NK-92 (cell line): ENCODE results near the gene IL1RAPL2.

Experiments used
- DNase-seq: peaks from one replicate; lab custom pipeline; 2025; ENCODE audit not compliant: unreplicated experiment; lab: John Stamatoyannopoulos, UW

IL1RAPL2 gene

GRCh38 chrX:105349476-105349875, 783.5 kb downstream of the IL1RAPL2 start:
- DNase-seq: no peak

DNA sequence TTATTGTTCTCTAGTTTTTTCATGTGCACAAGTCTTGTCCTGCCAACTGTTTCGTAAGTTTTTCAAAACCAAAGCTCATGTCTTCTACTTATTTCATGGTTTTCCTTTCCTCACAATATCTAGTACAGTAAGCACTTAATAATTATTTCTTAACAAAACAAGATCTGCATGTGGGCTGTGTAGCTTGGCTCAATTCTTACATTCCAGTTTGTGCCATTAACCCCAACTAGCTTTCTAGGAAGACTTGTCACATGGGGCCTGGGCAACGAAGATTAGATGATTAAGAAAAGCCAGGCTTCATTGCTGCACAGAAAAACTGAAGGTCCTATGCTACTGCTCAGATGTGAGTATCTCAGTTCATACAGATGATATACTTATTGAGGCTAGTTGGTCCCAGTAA, 809.8 kb downstream of the IL1RAPL2 start:
- DNase-seq: no peak

- DNase-seq: no peak
These were observed 858.7 kb downstream of the IL1RAPL2 start for GRCh38 chrX:105424729-105425128.

GRCh38 chrX:105451401-105451800, 885.4 kb downstream of the IL1RAPL2 start:
- no peak for DNase-seq

- no peak for DNase-seq
These were observed 892.8 kb downstream of the IL1RAPL2 start for GRCh38 chrX:105458846-105459245.

GRCh38 chrX:105460376-105460775, 894.4 kb downstream of the IL1RAPL2 start:
- no peak for DNase-seq

- no peak for DNase-seq
These were observed 895.0 kb downstream of the IL1RAPL2 start for GRCh38 chrX:105461016-105461415.

- no peak for DNase-seq
These were observed 896.2 kb downstream of the IL1RAPL2 start for GRCh38 chrX:105462186-105462585.

DNA sequence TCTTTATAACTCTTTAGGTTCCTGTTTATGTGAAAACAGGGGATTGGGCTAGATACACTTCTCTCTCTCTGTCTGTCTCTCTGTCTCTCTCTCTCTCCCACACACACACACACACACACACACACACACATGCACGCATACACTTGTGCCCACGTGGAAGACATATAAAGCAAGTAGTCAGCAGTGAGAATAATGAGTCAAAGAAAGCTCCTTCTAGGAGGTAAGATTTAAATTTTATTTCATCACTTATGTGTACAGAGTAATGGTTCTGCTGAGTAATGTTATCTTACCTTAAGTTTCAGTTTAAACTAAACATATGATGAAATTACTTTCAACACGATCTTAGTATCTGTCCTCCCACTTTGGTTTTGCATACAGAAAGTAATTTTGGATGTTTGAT, 897.5 kb downstream of the IL1RAPL2 start:
- no peak for DNase-seq

DNA sequence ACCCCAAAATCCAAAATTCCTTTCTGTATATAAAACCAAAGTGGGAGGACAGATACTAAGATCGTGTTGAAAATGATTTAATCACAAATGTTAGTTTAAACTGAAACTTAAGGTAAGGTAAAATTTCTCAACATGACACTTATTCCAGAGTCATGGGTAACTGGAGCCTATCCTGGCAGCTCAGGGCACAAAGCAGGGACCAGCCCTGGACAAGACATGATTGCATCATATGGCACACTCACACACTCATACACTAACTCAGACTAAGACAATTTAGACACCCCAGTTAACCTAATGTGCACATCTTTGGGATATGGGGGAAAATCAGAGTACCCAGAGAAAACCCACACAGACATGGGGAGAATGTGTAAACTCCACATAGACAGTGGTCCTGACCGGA, 898.6 kb downstream of the IL1RAPL2 start:
- DNase-seq: no peak

- DNase-seq: no peak
These were observed 902.7 kb downstream of the IL1RAPL2 start for GRCh38 chrX:105468741-105469140.

DNA sequence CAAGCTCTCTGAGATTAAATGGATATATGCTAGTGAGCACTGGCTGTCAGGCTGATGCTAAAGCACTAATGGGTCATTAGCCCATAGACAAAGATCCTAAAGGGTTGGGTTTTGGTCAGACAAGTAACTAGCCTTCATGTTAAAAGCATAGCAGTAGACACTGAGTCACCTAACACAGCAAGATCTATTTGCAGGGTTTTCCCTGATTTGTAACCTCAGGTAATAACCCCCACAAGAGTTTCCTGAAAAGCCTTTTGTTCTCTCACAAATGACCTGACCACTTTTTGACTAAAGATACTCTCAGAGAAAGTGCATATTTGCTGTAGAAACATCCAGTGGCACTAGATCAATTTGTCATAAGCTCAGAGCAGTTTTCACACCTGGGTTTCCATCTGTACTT, 905.6 kb downstream of the IL1RAPL2 start:
- no peak for DNase-seq

- no peak for DNase-seq
These were observed 909.8 kb downstream of the IL1RAPL2 start for GRCh38 chrX:105475801-105476200.

DNA sequence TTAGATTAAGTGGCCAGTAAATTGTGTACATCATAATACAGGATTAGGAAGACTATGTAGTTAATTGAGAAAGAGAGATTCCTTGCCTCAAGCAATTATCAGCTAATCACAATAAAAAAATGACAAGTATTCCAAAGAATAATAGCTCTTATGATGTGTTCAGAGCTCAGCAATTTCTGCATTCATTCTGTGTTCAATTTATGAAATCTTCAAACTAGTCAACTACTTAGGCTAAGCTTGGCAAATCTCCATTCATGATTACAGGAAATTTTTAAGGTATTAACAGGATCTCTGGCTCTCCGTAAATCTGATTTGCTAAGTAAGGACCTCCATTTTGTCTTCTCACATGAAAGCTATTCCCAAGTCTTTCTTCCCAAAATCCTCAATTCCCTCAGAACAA, 911.4 kb downstream of the IL1RAPL2 start:
- no peak for DNase-seq

DNA sequence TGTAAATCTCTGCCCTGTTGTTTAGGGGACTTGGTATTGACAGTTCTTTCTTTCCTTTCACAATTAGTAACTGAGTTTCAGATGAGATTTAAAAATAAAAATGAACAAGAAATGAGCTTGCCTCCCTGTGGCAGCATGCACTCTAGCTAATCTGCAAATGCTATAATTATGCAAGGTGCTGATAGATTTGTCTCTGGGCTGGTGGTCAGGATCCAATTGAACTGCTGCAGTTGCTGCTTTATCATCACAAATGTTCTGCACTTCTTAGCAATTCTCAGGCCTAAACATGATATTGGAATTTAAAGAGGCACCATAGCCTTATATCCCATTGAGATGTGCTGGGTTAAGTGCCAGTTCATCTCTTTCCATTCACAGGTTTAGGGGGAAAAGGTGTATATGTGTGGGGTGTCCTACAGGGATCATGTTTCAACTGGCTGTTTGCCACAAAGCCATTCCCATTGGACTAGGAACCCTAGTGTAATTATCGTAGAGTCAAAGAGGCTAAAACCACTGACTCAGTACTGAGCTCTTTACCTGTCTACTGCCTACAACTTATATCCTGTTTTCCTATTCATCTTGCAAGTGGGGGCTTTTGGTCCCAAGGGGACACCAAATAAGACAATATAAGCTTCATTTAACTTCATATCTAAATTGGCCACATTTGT, 914.8 kb downstream of the IL1RAPL2 start:
- no peak for DNase-seq

- DNase-seq: no peak
These were observed 917.0 kb downstream of the IL1RAPL2 start for GRCh38 chrX:105483011-105483410.

DNA sequence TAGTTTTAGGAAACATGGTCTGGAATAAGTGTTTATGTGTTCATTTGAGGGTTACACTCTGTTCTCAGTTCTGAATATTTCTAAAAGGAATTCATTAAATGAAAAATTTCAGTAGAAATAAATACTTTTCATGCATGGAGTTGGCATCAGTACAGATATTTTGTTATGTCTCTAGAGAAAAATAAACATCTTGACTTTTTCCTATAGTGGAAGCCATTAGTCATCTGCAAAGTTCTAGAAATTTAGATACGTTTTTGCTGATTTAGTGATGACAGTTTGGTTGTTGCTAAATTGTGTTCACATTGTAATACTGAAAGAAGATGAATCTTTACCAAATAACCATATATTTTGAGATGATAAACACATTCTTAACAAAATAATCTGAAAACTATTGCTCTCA, 922.7 kb downstream of the IL1RAPL2 start:
- no peak for DNase-seq

DNA sequence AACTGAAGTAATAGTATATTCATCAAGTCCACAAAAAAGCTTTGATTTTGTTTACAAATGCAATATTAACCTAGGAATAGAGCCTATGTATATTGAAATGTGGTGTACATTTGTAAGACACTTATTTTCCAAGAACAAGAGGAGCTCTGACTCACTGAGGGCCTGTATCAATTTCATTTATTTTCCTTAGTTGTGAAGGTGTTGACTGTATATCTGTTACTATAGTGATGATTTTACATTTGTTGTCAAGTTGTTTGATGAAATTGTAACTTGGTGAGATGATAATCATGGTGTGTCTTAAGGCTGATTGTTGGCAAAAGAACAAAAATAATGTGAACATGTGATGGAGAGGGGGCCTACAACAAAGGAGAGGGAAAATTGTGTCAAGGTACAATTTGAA, 929.4 kb downstream of the IL1RAPL2 start:
- DNase-seq: no peak

DNA sequence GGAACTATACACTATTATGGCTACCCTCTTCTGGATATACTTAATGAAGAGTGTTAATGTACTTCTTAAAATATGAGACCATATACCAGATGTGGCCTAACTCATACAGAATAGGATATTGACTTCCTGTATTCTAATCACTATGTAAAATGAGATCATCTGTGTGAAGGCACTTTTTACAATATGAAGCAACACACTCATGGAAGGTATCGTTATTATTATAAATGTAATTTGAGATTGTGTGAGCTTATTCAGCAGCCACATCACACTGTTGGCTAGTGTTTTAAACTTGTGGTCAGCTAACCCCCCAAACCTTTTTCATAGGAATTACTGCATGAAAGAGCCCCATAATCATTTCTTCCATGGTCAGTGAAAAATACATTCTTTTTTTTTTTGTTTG, 936.3 kb downstream of the IL1RAPL2 start:
- no peak for DNase-seq

DNA sequence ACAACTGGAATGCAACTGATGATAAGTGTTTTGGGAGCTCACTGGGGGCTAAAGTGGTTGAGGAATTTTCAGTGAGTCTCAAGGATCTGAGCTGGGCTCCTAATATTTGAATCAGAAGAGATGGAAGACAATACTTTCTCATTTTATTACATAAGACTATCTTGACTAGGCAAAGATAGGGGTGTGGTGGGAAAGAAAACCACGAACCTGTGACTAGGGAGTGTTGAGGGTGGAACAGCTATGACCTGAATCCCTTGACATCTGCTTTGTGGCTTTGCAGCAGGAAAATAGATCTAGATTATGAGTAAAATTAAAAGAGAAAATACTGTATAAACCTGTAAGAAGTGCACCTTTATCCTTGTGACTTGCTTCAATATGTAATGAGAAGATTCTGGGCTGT, 949.6 kb downstream of the IL1RAPL2 start:
- no peak for DNase-seq

DNA sequence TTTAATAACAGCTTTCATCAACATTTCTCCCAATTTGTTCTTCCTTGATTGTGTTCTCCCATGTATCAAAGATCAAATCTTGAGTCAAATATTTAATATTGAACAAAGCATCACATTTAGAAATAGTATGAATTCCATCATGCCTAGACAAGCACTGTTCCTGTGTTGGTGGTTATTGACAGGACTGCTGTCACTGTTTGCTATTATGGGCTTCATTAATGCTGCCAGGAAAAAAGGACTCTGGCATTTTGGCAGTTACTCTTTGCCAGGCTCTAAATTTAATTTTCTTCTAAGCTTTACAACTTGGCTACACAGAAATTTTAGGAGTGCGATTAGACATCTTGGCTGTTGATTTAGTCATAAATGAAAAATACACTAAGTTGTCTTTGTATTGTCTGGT, 960.4 kb downstream of the IL1RAPL2 start:
- DNase-seq: no peak

- no peak for DNase-seq
These were observed 961.8 kb downstream of the IL1RAPL2 start for GRCh38 chrX:105527759-105528158.

GRCh38 chrX:105533951-105534350, 968.0 kb downstream of the IL1RAPL2 start:
- no peak for DNase-seq
